Measurements from ENCODE around the gene CKAP4.

Gene CKAP4

GRCh38 chr12:106223485-106224354, 24.1 kb downstream of the CKAP4 start:
- H3K4me1 ChIP-seq (ENCODE audit: control insufficient read depth, insufficient read depth, low read length) = no peaks in the 10 kb centered on the region
- no peaks in the 10 kb centered on the region for H3K27me3 ChIP-seq (ENCODE audit: control insufficient read depth, insufficient read depth, low read length)
- H3K27ac ChIP-seq (ENCODE audit: low read depth, low read length) = no peak overlapping the region
- no peaks in the 10 kb centered on the region for H3K9me3 ChIP-seq (ENCODE audit: control insufficient read depth, insufficient read depth, low read length)
- no peak overlapping the region for H3K4me3 ChIP-seq (ENCODE audit: low read depth, low read length)
- H3K9ac ChIP-seq (ENCODE audit: low read depth, low read length) = no peak overlapping the region
- H3K36me3 ChIP-seq (ENCODE audit: control insufficient read depth, insufficient read depth, low read length) = no peaks in the 10 kb centered on the region

- Histone ChIP-seq H3K27ac (ENCODE audit: low read depth, low read length) (no peak overlapping the region), H3K9ac (ENCODE audit: low read depth, low read length) (no peak overlapping the region), H3K27me3 (ENCODE audit: control insufficient read depth, insufficient read depth, low read length) (no peaks in the 10 kb centered on the region), H3K36me3 (ENCODE audit: control insufficient read depth, insufficient read depth, low read length) (no peaks in the 10 kb centered on the region), H3K9me3 (ENCODE audit: control insufficient read depth, insufficient read depth, low read length) (no peaks in the 10 kb centered on the region), H3K4me1 (ENCODE audit: control insufficient read depth, insufficient read depth, low read length) (no peaks in the 10 kb centered on the region), H3K4me3 (ENCODE audit: low read depth, low read length) (no peak overlapping the region)
These were observed 27.3 kb downstream of the CKAP4 start for GRCh38 chr12:106220536-106220935.

GRCh38 chr12:106219043-106219442, 28.8 kb downstream of the CKAP4 start:
- H3K9me3 ChIP-seq (ENCODE audit: control insufficient read depth, insufficient read depth, low read length) = no peaks in the 10 kb centered on the region
- no peak overlapping the region for H3K9ac ChIP-seq (ENCODE audit: low read depth, low read length)
- no peaks in the 10 kb centered on the region for H3K36me3 ChIP-seq (ENCODE audit: control insufficient read depth, insufficient read depth, low read length)
- no peak overlapping the region for H3K4me3 ChIP-seq (ENCODE audit: low read depth, low read length)
- no peaks in the 10 kb centered on the region for H3K4me1 ChIP-seq (ENCODE audit: control insufficient read depth, insufficient read depth, low read length)
- no peak overlapping the region for H3K27ac ChIP-seq (ENCODE audit: low read depth, low read length)
- H3K27me3 ChIP-seq (ENCODE audit: control insufficient read depth, insufficient read depth, low read length) = no peaks in the 10 kb centered on the region

GRCh38 chr12:106217706-106218105, 30.1 kb downstream of the CKAP4 start:
- Histone ChIP-seq H3K9ac (ENCODE audit: low read depth, low read length) (no peak overlapping the region), H3K4me3 (ENCODE audit: low read depth, low read length) (no peak overlapping the region), H3K4me1 (ENCODE audit: control insufficient read depth, insufficient read depth, low read length) (no peaks in the 10 kb centered on the region), H3K36me3 (ENCODE audit: control insufficient read depth, insufficient read depth, low read length) (no peaks in the 10 kb centered on the region), H3K27me3 (ENCODE audit: control insufficient read depth, insufficient read depth, low read length) (no peaks in the 10 kb centered on the region), H3K9me3 (ENCODE audit: control insufficient read depth, insufficient read depth, low read length) (no peaks in the 10 kb centered on the region), H3K27ac (ENCODE audit: low read depth, low read length) (no peak overlapping the region)

GRCh38 chr12:106214571-106214970, 33.2 kb downstream of the CKAP4 start:
- no peaks in the 10 kb centered on the region for H3K36me3 ChIP-seq (ENCODE audit: control insufficient read depth, insufficient read depth, low read length)
- no peak overlapping the region for H3K4me3 ChIP-seq (ENCODE audit: low read depth, low read length)
- H3K4me1 ChIP-seq (ENCODE audit: control insufficient read depth, insufficient read depth, low read length) = no peaks in the 10 kb centered on the region
- no peaks in the 10 kb centered on the region for H3K9me3 ChIP-seq (ENCODE audit: control insufficient read depth, insufficient read depth, low read length)
- H3K27me3 ChIP-seq (ENCODE audit: control insufficient read depth, insufficient read depth, low read length) = no peaks in the 10 kb centered on the region
- no peak overlapping the region for H3K9ac ChIP-seq (ENCODE audit: low read depth, low read length)
- no peak overlapping the region for H3K27ac ChIP-seq (ENCODE audit: low read depth, low read length)

GRCh38 chr12:106213662-106214061, 34.2 kb downstream of the CKAP4 start:
- Histone ChIP-seq H3K27me3 (ENCODE audit: control insufficient read depth, insufficient read depth, low read length) (no peaks in the 10 kb centered on the region), H3K36me3 (ENCODE audit: control insufficient read depth, insufficient read depth, low read length) (no peaks in the 10 kb centered on the region), H3K9ac (ENCODE audit: low read depth, low read length) (no peak overlapping the region), H3K27ac (ENCODE audit: low read depth, low read length) (no peak overlapping the region), H3K9me3 (ENCODE audit: control insufficient read depth, insufficient read depth, low read length) (no peaks in the 10 kb centered on the region), H3K4me1 (ENCODE audit: control insufficient read depth, insufficient read depth, low read length) (no peaks in the 10 kb centered on the region), H3K4me3 (ENCODE audit: low read depth, low read length) (no peak overlapping the region)

GRCh38 chr12:106211973-106212372, 35.8 kb downstream of the CKAP4 start:
- no peak overlapping the region for H3K9ac ChIP-seq (ENCODE audit: low read depth, low read length)
- no peak overlapping the region for H3K4me3 ChIP-seq (ENCODE audit: low read depth, low read length)
- H3K27ac ChIP-seq (ENCODE audit: low read depth, low read length) = no peak overlapping the region
- H3K36me3 ChIP-seq (ENCODE audit: control insufficient read depth, insufficient read depth, low read length) = no peaks in the 10 kb centered on the region
- no peaks in the 10 kb centered on the region for H3K4me1 ChIP-seq (ENCODE audit: control insufficient read depth, insufficient read depth, low read length)
- no peaks in the 10 kb centered on the region for H3K9me3 ChIP-seq (ENCODE audit: control insufficient read depth, insufficient read depth, low read length)
- H3K27me3 ChIP-seq (ENCODE audit: control insufficient read depth, insufficient read depth, low read length) = no peaks in the 10 kb centered on the region

GRCh38 chr12:106205208-106206069, 42.4 kb downstream of the CKAP4 start:
- Histone ChIP-seq H3K4me1 (ENCODE audit: control insufficient read depth, insufficient read depth, low read length) (no peaks in the 10 kb centered on the region), H3K4me3 (ENCODE audit: low read depth, low read length) (no peak overlapping the region), H3K27me3 (ENCODE audit: control insufficient read depth, insufficient read depth, low read length) (no peaks in the 10 kb centered on the region), H3K9me3 (ENCODE audit: control insufficient read depth, insufficient read depth, low read length) (no peaks in the 10 kb centered on the region), H3K9ac (ENCODE audit: low read depth, low read length) (no peak overlapping the region), H3K36me3 (ENCODE audit: control insufficient read depth, insufficient read depth, low read length) (no peaks in the 10 kb centered on the region), H3K27ac (ENCODE audit: low read depth, low read length) (no peak overlapping the region)

- H3K9ac ChIP-seq (ENCODE audit: low read depth, low read length) = no peak overlapping the region
- H3K27me3 ChIP-seq (ENCODE audit: control insufficient read depth, insufficient read depth, low read length) = no peaks in the 10 kb centered on the region
- H3K4me1 ChIP-seq (ENCODE audit: control insufficient read depth, insufficient read depth, low read length) = no peaks in the 10 kb centered on the region
- H3K36me3 ChIP-seq (ENCODE audit: control insufficient read depth, insufficient read depth, low read length) = no peaks in the 10 kb centered on the region
- no peak overlapping the region for H3K27ac ChIP-seq (ENCODE audit: low read depth, low read length)
- H3K9me3 ChIP-seq (ENCODE audit: control insufficient read depth, insufficient read depth, low read length) = no peaks in the 10 kb centered on the region
- H3K4me3 ChIP-seq (ENCODE audit: low read depth, low read length) = no peak overlapping the region
These were observed 43.5 kb downstream of the CKAP4 start for GRCh38 chr12:106204312-106204711.

GRCh38 chr12:106197906-106198623, 49.8 kb downstream of the CKAP4 start:
- no peak overlapping the region for H3K9ac ChIP-seq (ENCODE audit: low read depth, low read length)
- no peaks in the 10 kb centered on the region for H3K9me3 ChIP-seq (ENCODE audit: control insufficient read depth, insufficient read depth, low read length)
- H3K4me3 ChIP-seq (ENCODE audit: low read depth, low read length) = no peak overlapping the region
- no peak overlapping the region for H3K27ac ChIP-seq (ENCODE audit: low read depth, low read length)
- no peaks in the 10 kb centered on the region for H3K36me3 ChIP-seq (ENCODE audit: control insufficient read depth, insufficient read depth, low read length)
- H3K27me3 ChIP-seq (ENCODE audit: control insufficient read depth, insufficient read depth, low read length) = no peaks in the 10 kb centered on the region
- H3K4me1 ChIP-seq (ENCODE audit: control insufficient read depth, insufficient read depth, low read length) = no peaks in the 10 kb centered on the region

Data from HUES48 (cell line).